ENCODE results near the gene CUBN. TPM values are rescaled to one million over a fixed set of nuclear protein-coding genes. Genes with fewer than 3 reads are reported as not detected.

The CUBN gene
- total RNA-seq, 4 donors from 2014 or later: 0.37 to 1.5 (median 1.1) TPM

DNA sequence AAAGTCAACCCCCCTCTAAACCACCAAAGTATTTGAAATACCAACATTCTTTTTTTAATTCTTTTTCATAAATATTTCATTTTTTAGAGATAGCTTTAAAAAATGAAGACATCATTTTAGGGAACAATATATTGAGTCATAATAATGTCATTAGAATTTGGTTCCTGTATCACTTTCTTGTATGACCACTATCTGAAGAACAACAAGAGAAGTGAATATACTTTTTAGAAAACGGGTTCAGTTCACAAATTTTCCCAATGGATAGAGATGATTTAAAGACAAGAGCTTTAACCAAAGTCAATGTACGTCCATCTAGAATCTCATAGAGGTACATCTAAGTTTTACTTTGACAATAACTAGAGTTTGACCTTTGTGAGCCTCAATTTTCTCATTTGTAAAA, 48.2 kb downstream of the CUBN start:
- Histone ChIP-seq H3K36me3 (no peaks in the 10 kb centered on the region), H3K27ac (no peak overlapping the region), H3K27me3 (no peaks in the 10 kb centered on the region), H3K9me3 (no peaks in the 10 kb centered on the region), H3K4me3 (no peak overlapping the region), H3K4me1 (no peaks in the 10 kb centered on the region)
- 86 to 92% methylated on average over 2 of the region's 2 CpGs for WGBS, 2 donors (ENCODE audit: low coverage in 1 of 2)
- no peak for TF ChIP-seq POLR2A (IDR thresholded peaks at IDR 0.05)
- TF ChIP-seq POLR2AphosphoS5 (IDR thresholded peaks at IDR 0.05): no peak
- TF ChIP-seq EP300 (IDR thresholded peaks at IDR 0.05; ENCODE audit: low read depth): no peak
- TF ChIP-seq, protein P1, sequence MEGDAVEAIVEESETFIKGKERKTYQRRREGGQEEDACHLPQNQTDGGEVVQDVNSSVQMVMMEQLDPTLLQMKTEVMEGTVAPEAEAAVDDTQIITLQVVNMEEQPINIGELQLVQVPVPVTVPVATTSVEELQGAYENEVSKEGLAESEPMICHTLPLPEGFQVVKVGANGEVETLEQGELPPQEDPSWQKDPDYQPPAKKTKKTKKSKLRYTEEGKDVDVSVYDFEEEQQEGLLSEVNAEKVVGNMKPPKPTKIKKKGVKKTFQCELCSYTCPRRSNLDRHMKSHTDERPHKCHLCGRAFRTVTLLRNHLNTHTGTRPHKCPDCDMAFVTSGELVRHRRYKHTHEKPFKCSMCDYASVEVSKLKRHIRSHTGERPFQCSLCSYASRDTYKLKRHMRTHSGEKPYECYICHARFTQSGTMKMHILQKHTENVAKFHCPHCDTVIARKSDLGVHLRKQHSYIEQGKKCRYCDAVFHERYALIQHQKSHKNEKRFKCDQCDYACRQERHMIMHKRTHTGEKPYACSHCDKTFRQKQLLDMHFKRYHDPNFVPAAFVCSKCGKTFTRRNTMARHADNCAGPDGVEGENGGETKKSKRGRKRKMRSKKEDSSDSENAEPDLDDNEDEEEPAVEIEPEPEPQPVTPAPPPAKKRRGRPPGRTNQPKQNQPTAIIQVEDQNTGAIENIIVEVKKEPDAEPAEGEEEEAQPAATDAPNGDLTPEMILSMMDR (IDR thresholded peaks at IDR 0.05): no peak
- no peak for DNase-seq
- intact Hi-C loops (cut with DNase I; ENCODE audit: low total_unique reads): no loop called here
- in situ Hi-C loops (cut with MboI; ENCODE audit: low pct_ligation_motif_present in 1 of 4, low pct_unique_long_range_greater_than_20kb in 1 of 4, low sequenced_read_pairs in 3 of 4): no loop called here

DNA sequence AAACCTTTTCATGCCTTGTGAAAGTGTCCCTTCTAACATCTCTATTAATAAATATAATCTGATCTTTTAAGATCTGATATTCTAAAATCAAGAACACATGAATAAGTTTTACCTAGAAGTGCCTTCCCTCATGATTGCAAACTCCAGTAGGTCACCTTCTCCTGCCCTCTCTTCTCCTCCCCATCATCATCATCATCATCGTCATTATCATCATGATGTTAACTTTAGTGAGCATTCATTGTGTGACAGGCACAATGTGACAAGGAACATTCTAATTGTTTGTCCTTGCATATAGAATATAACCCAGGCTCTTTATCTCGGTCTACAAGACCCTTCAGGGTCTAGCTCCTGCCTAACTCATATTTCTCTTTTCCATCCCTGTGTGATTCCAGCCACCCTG, 51.7 kb downstream of the CUBN start:
- no peak overlapping the region for H3K4me3 ChIP-seq
- no peaks in the 10 kb centered on the region for H3K27me3 ChIP-seq
- WGBS, 2 donors (ENCODE audit: low coverage in 1 of 2): 85 to 86% methylated on average over 2 of the region's 2 CpGs
- H3K27ac ChIP-seq: no peak overlapping the region
- in situ Hi-C loops (cut with MboI; ENCODE audit: low pct_ligation_motif_present in 1 of 4, low pct_unique_long_range_greater_than_20kb in 1 of 4, low sequenced_read_pairs in 3 of 4) (no loop called here), intact Hi-C loops (cut with DNase I; ENCODE audit: low total_unique reads) (no loop called here)
- H3K36me3 ChIP-seq: no peaks in the 10 kb centered on the region
- H3K4me1 ChIP-seq: peaks cover 0 to 5% (median 2%) of the 10 kb centered on the region in 4 donors
- H3K9me3 ChIP-seq: no peaks in the 10 kb centered on the region
- DNase-seq: no peak
- TF ChIP-seq, protein P1 (IDR thresholded peaks at IDR 0.05): no peak
- no peak for TF ChIP-seq EP300 (IDR thresholded peaks at IDR 0.05; ENCODE audit: low read depth)
- no peak for TF ChIP-seq POLR2AphosphoS5 (IDR thresholded peaks at IDR 0.05)
- TF ChIP-seq POLR2A (IDR thresholded peaks at IDR 0.05): no peak

DNA sequence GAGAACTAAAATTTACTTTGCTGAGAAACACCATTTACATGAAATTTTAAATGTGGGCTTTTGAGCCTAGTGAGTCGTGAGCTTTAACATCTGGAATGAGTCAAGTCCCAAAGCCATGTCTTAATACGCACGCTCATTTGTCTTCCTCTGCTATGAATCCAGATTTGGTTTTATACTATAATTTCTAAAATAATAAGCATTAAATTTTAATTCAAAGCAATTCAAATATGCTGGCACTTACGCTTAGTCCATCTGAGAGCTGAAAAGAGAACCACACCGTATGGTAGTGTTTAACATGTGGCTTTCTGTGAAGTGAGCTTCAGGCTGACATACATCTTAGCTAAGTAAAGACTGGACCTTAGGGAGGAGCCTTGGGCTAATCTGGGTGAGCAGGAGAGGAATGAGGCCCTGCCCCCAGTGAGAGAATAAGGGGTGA, 52.2 kb downstream of the CUBN start:
- Histone ChIP-seq H3K9me3 (no peaks in the 10 kb centered on the region), H3K4me1 (peaks cover 0 to 5% (median 2%) of the 10 kb centered on the region in 4 donors), H3K36me3 (no peaks in the 10 kb centered on the region), H3K27ac (no peak overlapping the region), H3K4me3 (no peak overlapping the region), H3K27me3 (no peaks in the 10 kb centered on the region)
- 76 to 79% methylated on average over 5 of the region's 5 CpGs for WGBS, 2 donors (ENCODE audit: low coverage in 1 of 2)
- intact Hi-C loops (cut with DNase I; ENCODE audit: low total_unique reads): no loop called here
- in situ Hi-C loops (cut with MboI; ENCODE audit: low pct_ligation_motif_present in 1 of 4, low pct_unique_long_range_greater_than_20kb in 1 of 4, low sequenced_read_pairs in 3 of 4): no loop called here
- no peak for DNase-seq
- TF ChIP-seq POLR2A (IDR thresholded peaks at IDR 0.05): no peak

DNA sequence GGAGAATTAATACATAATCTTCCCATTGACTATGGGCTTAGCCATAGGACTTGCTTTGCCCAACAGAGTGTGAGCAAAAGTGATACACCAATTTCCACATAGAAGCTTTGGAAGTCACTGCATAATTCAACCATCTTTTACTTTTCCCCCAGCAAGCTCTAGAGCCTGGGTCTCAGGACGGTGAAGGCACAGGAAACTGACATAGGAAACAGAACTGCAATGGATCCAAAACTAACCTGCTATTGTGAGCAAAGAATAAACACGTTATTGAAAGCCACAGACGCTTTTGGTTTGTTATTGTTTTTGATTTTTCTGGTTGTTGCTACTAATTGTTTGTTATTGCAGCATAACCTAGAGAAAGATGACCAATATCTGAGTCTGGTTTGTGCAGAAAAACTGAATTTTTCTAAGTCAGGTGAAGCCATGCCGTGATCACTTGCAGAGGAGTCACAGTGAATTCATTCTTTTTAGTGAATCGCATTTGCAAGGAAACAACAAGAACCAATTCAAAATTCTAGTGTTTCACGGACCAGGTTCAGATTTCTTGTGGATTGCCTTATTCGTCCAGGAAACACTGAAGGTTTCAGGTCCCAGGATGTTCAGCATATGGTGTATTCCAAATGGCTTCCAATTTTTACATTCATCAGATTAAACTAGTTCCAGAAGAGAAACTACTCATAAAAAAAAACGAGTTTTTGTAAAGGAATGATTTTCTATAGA, 52.8 kb downstream of the CUBN start:
- 75 to 76% methylated on average over 8 of the region's 8 CpGs for WGBS, 2 donors (ENCODE audit: low coverage in 1 of 2)
- H3K27ac ChIP-seq: peak overlapping the region in 1 of 4 donors; percentile 48
- in situ Hi-C loops (cut with MboI; ENCODE audit: low pct_ligation_motif_present in 1 of 4, low pct_unique_long_range_greater_than_20kb in 1 of 4, low sequenced_read_pairs in 3 of 4): no loop called here
- DNase-seq: no peak
- no peak for TF ChIP-seq POLR2AphosphoS5 (IDR thresholded peaks at IDR 0.05)
- TF ChIP-seq EP300 (IDR thresholded peaks at IDR 0.05; ENCODE audit: low read depth): no peak
- TF ChIP-seq POLR2A (IDR thresholded peaks at IDR 0.05): no peak
- TF ChIP-seq, protein P1 (IDR thresholded peaks at IDR 0.05): no peak
- no peaks in the 10 kb centered on the region for H3K9me3 ChIP-seq
- no peaks in the 10 kb centered on the region for H3K36me3 ChIP-seq
- H3K4me3 ChIP-seq: no peak overlapping the region
- H3K4me1 ChIP-seq: peaks cover 0 to 5% (median 2%) of the 10 kb centered on the region in 4 donors
- intact Hi-C loops (cut with DNase I; ENCODE audit: low total_unique reads): no loop called here
- H3K27me3 ChIP-seq: no peaks in the 10 kb centered on the region

Measured in transverse colon (tissue), 4 donors.